Astrocyte of the spinal cord (primary cell): ENCODE data around the gene PRLH.

Experiments
- DNase-seq: peaks from one replicate; pipeline ENCODE4 v3.0.0; 2011; ENCODE audit warnings: low read depth, low spot score
- H3K4me3 ChIP-seq: 2 replicates; pipeline ENCODE4 v1.5.1; 2011; ENCODE audit warnings: low read depth, mild to moderate bottlenecking, low read length, moderate library complexity
- CTCF ChIP-seq: IDR thresholded peaks from 2 replicates; pipeline ENCODE4 v1.5.1; 2012; ENCODE audit warnings: low read depth, mild to moderate bottlenecking, low read length, inconsistent platforms
- in situ Hi-C: cut with HindIII; loops from 2 replicates; pipeline ENCODE4 v1.10.0; 2017; ENCODE audit warnings: low sequenced_read_pairs

Gene PRLH

GRCh38 chr2:237561221-237561620 lies 5.2 kb upstream of the PRLH start:
- TF ChIP-seq CTCF = no peak
- DNase-seq = no peak
- in situ Hi-C loops = no loop called here
- H3K4me3 ChIP-seq = no peak overlapping the region

GRCh38 chr2:237563816-237564215 lies 2.6 kb upstream of the PRLH start:
- no peak overlapping the region for H3K4me3 ChIP-seq
- in situ Hi-C loops = no loop called here
- no peak for TF ChIP-seq CTCF
- no peak for DNase-seq

- TF ChIP-seq CTCF = no peak
- DNase-seq = no peak
- no peak overlapping the region for H3K4me3 ChIP-seq
- in situ Hi-C loops = no loop called here
Measured at GRCh38 chr2:237564526-237565131, 1.7 kb upstream of the PRLH start.

GRCh38 chr2:237565974-237566373 lies 400 bp upstream of the PRLH start:
- H3K4me3 ChIP-seq = no peak overlapping the region
- in situ Hi-C loops = no loop called here
- TF ChIP-seq CTCF = no peak
- no peak for DNase-seq

- no peak for TF ChIP-seq CTCF
- DNase-seq = no peak
- in situ Hi-C loops = no loop called here
- H3K4me3 ChIP-seq = no peak overlapping the region
Measured at GRCh38 chr2:237567276-237568029, 1.1 kb downstream of the PRLH start.

GRCh38 chr2:237568121-237568660 lies 1.8 kb downstream of the PRLH start:
- in situ Hi-C loops = no loop called here
- no peak for DNase-seq
- no peak for TF ChIP-seq CTCF
- no peak overlapping the region for H3K4me3 ChIP-seq
